Fibroblast of lung (primary cell): ENCODE data around the gene PTPRM.

ENCODE experiments used
- EZH2 ChIP-seq: IDR thresholded peaks from 2 replicates; pipeline ENCODE4 v1.5.1; 2012; ENCODE audit warnings: low read length, control low read depth, mild to moderate bottlenecking; ENCODE audit errors: missing control alignments
- TF ChIP-seq, protein P1 (sequence below), 2 donors: IDR thresholded peaks in 1 of 2; conservative IDR thresholded peaks in 1 of 2; 1 replicate in 1 of 2; 2 replicates in 1 of 2; pipeline ENCODE4 v1.5.1; 2011 to 2012; ENCODE audit warnings: low read length in 2 of 2, control low read depth in 1 of 2, inconsistent platforms in 1 of 2, low read depth in 1 of 2, mild to moderate bottlenecking in 1 of 2

DNA sequence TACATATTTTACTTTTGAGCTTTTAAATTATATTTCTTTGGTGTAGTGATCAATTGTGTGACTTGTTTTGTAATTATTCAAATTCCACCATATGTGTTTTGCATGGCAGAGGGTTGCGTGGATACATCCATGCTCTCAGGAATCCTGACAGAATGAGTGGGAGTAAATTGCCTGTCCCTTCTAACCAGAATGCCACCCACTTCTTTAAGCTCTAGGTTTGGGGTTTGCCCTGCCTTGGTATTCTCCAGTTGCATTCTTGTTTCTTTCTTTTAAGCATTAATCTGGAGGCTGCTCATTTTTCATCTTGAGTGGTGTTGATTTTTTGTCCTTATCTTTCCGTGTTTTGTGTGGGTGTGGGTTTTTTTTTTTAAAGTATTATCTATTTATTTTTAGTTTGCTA, 360.0 kb downstream of the PTPRM start:
- no peak for TF ChIP-seq EZH2
- TF ChIP-seq, protein P1, sequence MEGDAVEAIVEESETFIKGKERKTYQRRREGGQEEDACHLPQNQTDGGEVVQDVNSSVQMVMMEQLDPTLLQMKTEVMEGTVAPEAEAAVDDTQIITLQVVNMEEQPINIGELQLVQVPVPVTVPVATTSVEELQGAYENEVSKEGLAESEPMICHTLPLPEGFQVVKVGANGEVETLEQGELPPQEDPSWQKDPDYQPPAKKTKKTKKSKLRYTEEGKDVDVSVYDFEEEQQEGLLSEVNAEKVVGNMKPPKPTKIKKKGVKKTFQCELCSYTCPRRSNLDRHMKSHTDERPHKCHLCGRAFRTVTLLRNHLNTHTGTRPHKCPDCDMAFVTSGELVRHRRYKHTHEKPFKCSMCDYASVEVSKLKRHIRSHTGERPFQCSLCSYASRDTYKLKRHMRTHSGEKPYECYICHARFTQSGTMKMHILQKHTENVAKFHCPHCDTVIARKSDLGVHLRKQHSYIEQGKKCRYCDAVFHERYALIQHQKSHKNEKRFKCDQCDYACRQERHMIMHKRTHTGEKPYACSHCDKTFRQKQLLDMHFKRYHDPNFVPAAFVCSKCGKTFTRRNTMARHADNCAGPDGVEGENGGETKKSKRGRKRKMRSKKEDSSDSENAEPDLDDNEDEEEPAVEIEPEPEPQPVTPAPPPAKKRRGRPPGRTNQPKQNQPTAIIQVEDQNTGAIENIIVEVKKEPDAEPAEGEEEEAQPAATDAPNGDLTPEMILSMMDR (conservative IDR thresholded peaks at IDR 0.05 in 1 of 2, IDR thresholded peaks at IDR 0.05 in 1 of 2; ENCODE audit: low read depth in 1 of 2, low read length in 2 of 2) = no peak
